ENCODE data around the gene GPD1.
A peak's percentile ranks its signal among the peaks of the same experiment; 100 is the strongest.
"Not testable (repeated sequence)": the region's sequence is repeated elsewhere in the genome, so short reads cannot be mapped to it uniquely, and the experiment has no call there.

Gene GPD1

DNA sequence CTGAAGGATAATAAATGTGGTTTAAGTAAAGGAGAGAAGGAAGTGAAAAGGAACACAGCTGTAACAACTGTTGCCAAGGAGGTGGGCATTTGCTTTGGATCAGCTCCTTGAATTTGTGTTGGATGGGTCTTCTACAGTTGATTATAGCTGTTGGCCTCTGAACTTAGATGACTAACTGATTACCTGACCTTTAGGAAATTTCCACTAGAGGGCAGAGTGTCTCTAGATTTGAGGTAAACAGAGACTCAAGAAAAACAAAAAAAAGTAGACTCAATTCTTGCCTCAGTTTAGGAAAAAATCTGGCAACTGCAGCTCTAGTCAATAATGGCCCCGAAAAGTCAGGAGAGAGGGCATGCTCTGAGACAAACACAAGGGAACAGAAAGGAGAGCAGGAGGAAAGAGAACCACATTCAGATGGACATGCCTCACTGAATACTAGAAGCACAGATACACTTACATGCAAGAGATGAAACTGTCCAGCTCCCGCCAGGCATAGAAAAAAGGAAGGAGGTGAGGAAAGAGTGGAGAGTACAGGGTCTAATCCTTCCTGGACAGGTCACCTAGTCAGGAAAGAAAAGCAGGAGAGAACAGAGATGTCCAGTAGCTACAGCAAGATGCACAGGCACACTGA, 28.8 kb downstream of the GPD1 start:
- peak; percentile 63 for DNase-seq

- no peak for DNase-seq
Observed at GRCh38 chr12:50142993-50143392, 39.2 kb downstream of the GPD1 start.

- no peak for DNase-seq
Observed at GRCh38 chr12:50145439-50145838, 41.6 kb downstream of the GPD1 start.

- DNase-seq = no peak
Observed at GRCh38 chr12:50147281-50147680, 43.5 kb downstream of the GPD1 start.

- DNase-seq = not testable (repeated sequence)
Observed at GRCh38 chr12:50148011-50148410, 44.2 kb downstream of the GPD1 start.

GRCh38 chr12:50149311-50149710, 45.5 kb downstream of the GPD1 start:
- no peak for DNase-seq

GRCh38 chr12:50151047-50151687, 47.4 kb downstream of the GPD1 start:
- no peak for DNase-seq

- DNase-seq = not testable (repeated sequence)
Observed at GRCh38 chr12:50154947-50155346, 51.1 kb downstream of the GPD1 start.

GRCh38 chr12:50156641-50157040, 52.8 kb downstream of the GPD1 start:
- no peak for DNase-seq

DNA sequence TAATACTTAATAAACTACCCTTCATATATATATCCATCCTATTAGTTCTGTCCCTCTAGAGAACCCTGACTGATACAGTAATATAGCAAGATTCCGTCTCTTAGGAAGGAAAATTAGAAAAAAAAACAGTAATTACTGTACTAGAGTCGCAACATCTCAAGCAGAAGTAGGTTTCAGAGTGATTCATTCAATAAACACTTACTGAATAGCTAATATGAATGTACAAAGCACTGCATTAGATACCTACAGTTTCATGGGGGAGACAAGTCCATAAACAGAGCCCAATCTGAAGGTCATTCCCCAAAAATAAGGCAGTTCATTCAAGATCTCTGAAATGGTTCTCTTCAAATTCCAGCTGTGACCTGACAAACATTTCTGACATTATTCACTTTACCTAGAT, 53.5 kb downstream of the GPD1 start:
- DNase-seq = no peak

- no peak for DNase-seq
Observed at GRCh38 chr12:50160643-50161042, 56.8 kb downstream of the GPD1 start.
